Endothelial cell of umbilical vein (primary cell): Measurements from ENCODE around the gene GNPDA2. TPM values are rescaled to one million over a fixed set of nuclear protein-coding genes. Genes with fewer than 3 reads are reported as not detected.

Source experiments
- BruUV-seq: library from RNA; stranded (reverse); fragments of 400-500 nt; replicated peaks from 2 replicates; lab custom pipeline; 2021; lab: Mats Ljungman, UMichigan
- CTCF ChIA-PET: fragments of 300-600, 350-600 bp; sonication (Branson Sonifier 250); formaldehyde crosslinking; loops from one replicate; lab custom pipeline; 2021; ENCODE audit warnings: antibody characterized with exemption, inconsistent platforms; lab: Charles Lee
- POLR2A ChIA-PET: fragments of 300-600, 350-600 bp; sonication (Branson Sonifier 250); formaldehyde crosslinking; loops from one replicate; lab custom pipeline; 2021; ENCODE audit warnings: antibody characterized with exemption, inconsistent platforms; lab: Charles Lee
- DNase-seq: peaks from one replicate; pipeline ENCODE4 v3.0.0-alpha.2; 2011; ENCODE audit warnings: low read depth, low spot score
- FAIRE-seq: peaks from 2 replicates; lab custom pipeline; 2011; peaks lifted over from hg19 to GRCh38; lab: Jason Lieb, UNC
- H2AFZ ChIP-seq: 2 replicates; pipeline ENCODE4 v1.6.0; 2012; ENCODE audit warnings: low read depth, low read length, control low read depth, inconsistent platforms
- H3K27ac ChIP-seq: 2 replicates; pipeline ENCODE4 v1.5.1; 2011; ENCODE audit warnings: low read depth, mild to moderate bottlenecking, control low read depth, low read length, moderate library complexity; ENCODE audit not compliant: insufficient read depth
- H3K27me3 ChIP-seq, 2 experiments: 2 replicates each; pipeline versions ENCODE4 v1.6.0 to v1.6.1; 2011; ENCODE audit warnings: low read length in 2 of 2, mixed read lengths in 1 of 2; ENCODE audit not compliant: control insufficient read depth in 2 of 2, insufficient read depth in 2 of 2
- H3K36me3 ChIP-seq, 2 experiments: 2 replicates in 1 of 2; 3 replicates in 1 of 2; pipeline ENCODE4 v1.5.1; 2011; ENCODE audit warnings: low read length in 2 of 2, mild to moderate bottlenecking in 1 of 2, moderate library complexity in 1 of 2; ENCODE audit not compliant: control insufficient read depth in 2 of 2, insufficient read depth in 2 of 2; ENCODE audit errors: extremely low read depth in 1 of 2
- H3K4me1 ChIP-seq: 3 replicates; pipeline ENCODE4 v1.5.1; 2011; ENCODE audit warnings: mild to moderate bottlenecking, low read length; ENCODE audit not compliant: control insufficient read depth, insufficient read depth; ENCODE audit errors: extremely low read depth
- H3K4me2 ChIP-seq: 2 replicates; pipeline ENCODE4 v1.6.1; 2011; ENCODE audit warnings: low read length, control low read depth, mixed read lengths; ENCODE audit not compliant: insufficient read depth
- H3K4me3 ChIP-seq, 3 experiments: fragments of 200-600 bp in 1 of 3; sonication (generic), shearing (Covaris generic) in 1 of 3; replicated peaks in 1 of 3; 2 replicates each; pipeline ENCODE4 v1.5.1; 2011 to 2016; ENCODE audit warnings: control low read depth in 3 of 3, low read length in 3 of 3, mild to moderate bottlenecking in 2 of 3, inconsistent platforms in 1 of 3, low read depth in 1 of 3, moderate library complexity in 1 of 3; ENCODE audit not compliant: insufficient read depth in 1 of 3
- H3K79me2 ChIP-seq: 2 replicates; pipeline ENCODE4 v1.6.0; 2012; ENCODE audit warnings: low read length, inconsistent platforms; ENCODE audit not compliant: control insufficient read depth, insufficient read depth
- H3K9ac ChIP-seq: replicated peaks from 2 replicates; pipeline ENCODE3; 2011; ENCODE audit warnings: low read length, control low read depth; ENCODE audit not compliant: insufficient read depth; ENCODE audit errors: extremely low read depth
- H3K9me1 ChIP-seq: replicated peaks from 3 replicates; pipeline ENCODE4 v1.6.0; 2011; ENCODE audit warnings: mild to moderate bottlenecking, low read length; ENCODE audit not compliant: control insufficient read depth, insufficient read depth; ENCODE audit errors: extremely low read depth
- H3K9me3 ChIP-seq: replicated peaks from 2 replicates; pipeline ENCODE4 v1.5.1; 2012; ENCODE audit warnings: low read length, inconsistent platforms; ENCODE audit not compliant: control insufficient read depth, insufficient read depth
- H4K20me1 ChIP-seq: replicated peaks from 2 replicates; pipeline ENCODE3; 2011; ENCODE audit warnings: mild to moderate bottlenecking, low read length; ENCODE audit not compliant: control insufficient read depth, insufficient read depth; ENCODE audit errors: extremely low read depth
- EZH2 ChIP-seq: IDR thresholded peaks from 2 replicates; pipeline ENCODE4 v1.6.1; 2012; ENCODE audit warnings: borderline replicate concordance, low read depth, mild to moderate bottlenecking, moderate library complexity, low read length, inconsistent platforms; ENCODE audit not compliant: severe bottlenecking
- FOS ChIP-seq: IDR thresholded peaks from 2 replicates; pipeline ENCODE4 v1.6.1; 2011; ENCODE audit warnings: mild to moderate bottlenecking, low read length, moderate library complexity, borderline replicate concordance; ENCODE audit not compliant: insufficient read depth
- GATA2 ChIP-seq: IDR thresholded peaks from 2 replicates; pipeline ENCODE4 v1.7.0; 2011; ENCODE audit warnings: low read depth, mild to moderate bottlenecking, moderate library complexity, mixed read lengths, low read length; ENCODE audit not compliant: insufficient read length, insufficient read depth
- JUN ChIP-seq: IDR thresholded peaks from 2 replicates; pipeline ENCODE4 v1.6.1; 2011; ENCODE audit warnings: borderline replicate concordance, low read depth; ENCODE audit not compliant: insufficient read length, insufficient read depth
- MYC ChIP-seq: IDR thresholded peaks from one replicate; pipeline ENCODE4 v1.6.1; 2011; ENCODE audit warnings: mild to moderate bottlenecking, low read depth, low read length
- POLR2A ChIP-seq: IDR thresholded peaks from 2 replicates; pipeline ENCODE4 v1.6.1; 2012; ENCODE audit warnings: low read depth, mild to moderate bottlenecking, control low read depth, low read length
- POLR2AphosphoS5 ChIP-seq: IDR thresholded peaks from 2 replicates; pipeline ENCODE4 v1.6.1; 2012; ENCODE audit warnings: low read depth, mild to moderate bottlenecking, control low read depth, low read length, moderate library complexity; ENCODE audit not compliant: insufficient read depth
- dilution Hi-C: fragments of 300-500 bp; cut with MboI; formaldehyde crosslinking; loops from one replicate; pipeline ENCODE4 v1.15.0; 2019; ENCODE audit warnings: low sequenced_read_pairs; ENCODE audit not compliant: extremely low pct_ligation_motif_present
- intact Hi-C: fragments of 100-400 bp; cut with micrococcal nuclease; formaldehyde crosslinking; loops from one replicate; pipeline ENCODE4 v1.10.0; 2022
- polyA plus RNA-seq, 4 experiments: library from polyadenylated mRNA; depleted of rRNA in 3 of 4; stranded (reverse) in 3 of 4; unstranded in 1 of 4; fragments of >200 nt; gene quantifications; 2 replicates each; pipeline versions ENCODE4 v1.2.1 to v1.2.3, GENCODE V29; 2011 to 2012; ENCODE audit warnings: missing spikeins in 1 of 4
- total RNA-seq: library from RNA; stranded (reverse); gene quantifications from 2 replicates; pipeline ENCODE4 v1.2.3, GENCODE V29; 2021
- TF ChIP-seq, protein P1 (sequence below): IDR thresholded peaks from 2 replicates; pipeline ENCODE4 v1.6.1; 2011; ENCODE audit not compliant: insufficient read depth, insufficient read length
- TF ChIP-seq, protein P2 (sequence below), 2 donors: IDR thresholded peaks; 1 replicate in 1 of 2; 2 replicates in 1 of 2; pipeline ENCODE4 v1.5.1; 2011; ENCODE audit warnings: low read length in 2 of 2, mild to moderate bottlenecking in 2 of 2, moderate library complexity in 2 of 2, control low read depth in 1 of 2, inconsistent platforms in 1 of 2, low read depth in 1 of 2; ENCODE audit not compliant: insufficient read depth in 1 of 2; ENCODE audit errors: extremely low read depth in 1 of 2

The GNPDA2 gene
- total and polyA plus RNA-seq, 2 donors (not counting 3 experiments of a cell fraction or from before 2014, with no cell fraction given): 7.6 to 14.7 TPM

DNA sequence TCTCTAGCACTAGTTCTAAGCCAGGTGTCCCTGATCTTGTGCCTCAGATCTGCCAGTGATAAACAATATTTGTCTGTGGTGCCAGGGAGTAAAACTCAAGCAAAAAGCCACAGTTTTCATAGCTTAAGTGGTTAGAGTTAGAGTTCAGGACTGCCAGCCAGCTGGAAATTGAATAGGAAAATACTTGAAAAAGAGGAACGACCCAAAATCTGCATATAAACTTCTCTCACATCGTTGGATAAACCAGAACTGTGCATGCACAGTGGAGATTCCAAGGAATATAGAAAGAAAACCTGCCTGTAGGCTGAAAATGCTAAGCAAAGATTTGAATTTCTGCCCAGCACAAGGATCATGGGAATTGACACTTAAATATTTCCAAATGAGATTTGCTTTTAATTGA, 35.0 kb upstream of the GNPDA2 start:
- intact Hi-C loops: loop anchor here (5.0 to 10.0 kb wide), 2 partner anchors 1511 to 1593 kb away; no protein-coding TSS in a partner anchor
- no peak for FAIRE-seq

More for the DNA sequence above, 35.0 kb upstream of the GNPDA2 start:
- Histone ChIP-seq H3K9me1 (no peaks in the 10 kb centered on the region), H3K27ac (no peak overlapping the region), H4K20me1 (no peaks in the 10 kb centered on the region), H3K9ac (no peak overlapping the region), H3K4me2 (no peak overlapping the region), H3K79me2 (no peaks in the 10 kb centered on the region), H3K9me3 (no peaks in the 10 kb centered on the region), H3K36me3 (no peaks in the 10 kb centered on the region), H3K27me3 (no peaks in the 10 kb centered on the region), H2AFZ (no peak overlapping the region), H3K4me3 (no peak overlapping the region), H3K4me1 (no peaks in the 10 kb centered on the region)
- no peak for DNase-seq
- POLR2A ChIA-PET: no interaction called here
- dilution Hi-C loops: no loop called here
- no TSS peak for BruUV-seq
- CTCF ChIA-PET: no interaction called here
- TF ChIP-seq, protein P1, sequence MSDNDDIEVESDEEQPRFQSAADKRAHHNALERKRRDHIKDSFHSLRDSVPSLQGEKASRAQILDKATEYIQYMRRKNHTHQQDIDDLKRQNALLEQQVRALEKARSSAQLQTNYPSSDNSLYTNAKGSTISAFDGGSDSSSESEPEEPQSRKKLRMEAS: no peak
- TF ChIP-seq EZH2 (no peak), FOS (no peak), POLR2AphosphoS5 (no peak), JUN (no peak), POLR2A (no peak), MYC (no peak), GATA2 (no peak)
- TF ChIP-seq, protein P2, sequence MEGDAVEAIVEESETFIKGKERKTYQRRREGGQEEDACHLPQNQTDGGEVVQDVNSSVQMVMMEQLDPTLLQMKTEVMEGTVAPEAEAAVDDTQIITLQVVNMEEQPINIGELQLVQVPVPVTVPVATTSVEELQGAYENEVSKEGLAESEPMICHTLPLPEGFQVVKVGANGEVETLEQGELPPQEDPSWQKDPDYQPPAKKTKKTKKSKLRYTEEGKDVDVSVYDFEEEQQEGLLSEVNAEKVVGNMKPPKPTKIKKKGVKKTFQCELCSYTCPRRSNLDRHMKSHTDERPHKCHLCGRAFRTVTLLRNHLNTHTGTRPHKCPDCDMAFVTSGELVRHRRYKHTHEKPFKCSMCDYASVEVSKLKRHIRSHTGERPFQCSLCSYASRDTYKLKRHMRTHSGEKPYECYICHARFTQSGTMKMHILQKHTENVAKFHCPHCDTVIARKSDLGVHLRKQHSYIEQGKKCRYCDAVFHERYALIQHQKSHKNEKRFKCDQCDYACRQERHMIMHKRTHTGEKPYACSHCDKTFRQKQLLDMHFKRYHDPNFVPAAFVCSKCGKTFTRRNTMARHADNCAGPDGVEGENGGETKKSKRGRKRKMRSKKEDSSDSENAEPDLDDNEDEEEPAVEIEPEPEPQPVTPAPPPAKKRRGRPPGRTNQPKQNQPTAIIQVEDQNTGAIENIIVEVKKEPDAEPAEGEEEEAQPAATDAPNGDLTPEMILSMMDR (IDR thresholded peaks at IDR 0.05; ENCODE audit: extremely low read depth in 1 of 2, insufficient read depth in 1 of 2, low read depth in 1 of 2, low read length in 2 of 2): no peak
